Measurements from ENCODE around the gene ADIPOR2. TPM values are rescaled to one million over a fixed set of nuclear protein-coding genes. Genes with fewer than 3 reads are reported as not detected.

The ADIPOR2 gene
- total RNA-seq, 1 experiment from 2014 or later = 34.7 TPM

DNA sequence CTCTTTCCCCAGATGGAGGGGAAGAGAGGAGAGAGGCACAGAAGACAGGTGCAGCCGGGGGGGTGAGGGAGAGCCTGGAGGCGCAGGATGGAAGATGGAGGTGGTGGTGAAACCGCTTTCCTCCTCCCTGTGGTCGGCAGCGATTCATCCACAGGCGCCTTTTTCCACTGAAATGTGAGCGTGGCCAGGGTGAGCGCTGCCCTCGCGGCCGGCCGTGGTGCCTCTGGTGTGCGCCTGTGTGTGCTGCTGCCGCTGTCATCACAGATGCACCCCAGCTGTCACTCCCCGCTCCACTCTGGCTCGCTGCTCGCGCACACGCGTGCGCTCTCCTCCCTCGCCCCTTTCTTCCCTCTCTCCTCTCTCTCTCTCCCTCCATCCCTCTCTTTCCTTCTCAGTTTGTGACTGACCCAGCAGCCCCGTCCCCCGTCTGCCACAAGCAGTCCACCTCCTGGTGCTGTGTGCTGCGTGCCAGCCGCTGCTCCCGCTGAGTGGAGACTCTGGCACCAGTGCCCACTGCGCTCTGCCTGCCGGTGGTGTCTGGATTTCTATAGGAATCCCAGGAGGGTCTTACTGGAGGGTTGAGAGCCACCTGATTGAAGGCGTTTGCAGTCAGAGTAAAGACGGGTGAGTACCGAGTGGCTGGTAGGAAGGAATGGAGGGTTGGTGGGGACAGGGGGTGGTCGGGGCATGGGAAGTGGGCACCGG lies 129.5 kb downstream of the ADIPOR2 start, which contains the start of gene LRTM2:
Gene LRTM2, plus strand, starts transcription at position 375 of the 705 bp plus-strand sequence. CDS start 7,584 bp downstream, outside the sequence.
- H3K9ac ChIP-seq (ENCODE audit: low read length) = no peak within 1 kb of the TSS
- H3K9me3 ChIP-seq (ENCODE audit: low read length) = no peaks in the 10 kb centered on the region
- H3K4me1 ChIP-seq (ENCODE audit: low read length) = no peaks in the 10 kb centered on the region
- no peak for DNase-seq
- no peak within 1 kb of the TSS for H3K27ac ChIP-seq (ENCODE audit: low read length)
- H3K79me2 ChIP-seq (ENCODE audit: low read length) = no peaks in the 10 kb centered on the region
- H3K36me3 ChIP-seq (ENCODE audit: insufficient read depth, low read length) = no peaks in the 10 kb centered on the region
- no peaks in the 10 kb centered on the region for H4K20me1 ChIP-seq (ENCODE audit: insufficient read depth, low read depth, low read length)
- no peak within 1 kb of the TSS for H3K4me3 ChIP-seq (ENCODE audit: low read length)
- H3K4me2 ChIP-seq (ENCODE audit: low read depth, low read length, poor library complexity, severe bottlenecking) = no peak within 1 kb of the TSS
- no peaks in the 10 kb centered on the region for H3K9me2 ChIP-seq (replicated peaks; ENCODE audit: insufficient read depth, low read length)
- H3K27me3 ChIP-seq (ENCODE audit: low read length) = no peaks in the 10 kb centered on the region
- no peak within 1 kb of the TSS for H2AFZ ChIP-seq (ENCODE audit: low read length)

- Histone ChIP-seq H3K36me3 (ENCODE audit: insufficient read depth, low read length) (no peaks in the 10 kb centered on the region), H3K79me2 (ENCODE audit: low read length) (no peaks in the 10 kb centered on the region), H3K27me3 (ENCODE audit: low read length) (no peaks in the 10 kb centered on the region), H3K9ac (ENCODE audit: low read length) (no peak overlapping the region), H3K4me2 (ENCODE audit: low read depth, low read length, poor library complexity, severe bottlenecking) (no peak overlapping the region), H3K9me2 (replicated peaks; ENCODE audit: insufficient read depth, low read length) (no peaks in the 10 kb centered on the region), H3K4me3 (ENCODE audit: low read length) (no peak overlapping the region), H3K4me1 (ENCODE audit: low read length) (no peaks in the 10 kb centered on the region), H3K27ac (ENCODE audit: low read length) (no peak overlapping the region), H2AFZ (ENCODE audit: low read length) (no peak overlapping the region), H3K9me3 (ENCODE audit: low read length) (no peaks in the 10 kb centered on the region), H4K20me1 (ENCODE audit: insufficient read depth, low read depth, low read length) (no peaks in the 10 kb centered on the region)
- DNase-seq = no peak
These were observed 130.0 kb downstream of the ADIPOR2 start for GRCh38 chr12:1820896-1821291.

DNA sequence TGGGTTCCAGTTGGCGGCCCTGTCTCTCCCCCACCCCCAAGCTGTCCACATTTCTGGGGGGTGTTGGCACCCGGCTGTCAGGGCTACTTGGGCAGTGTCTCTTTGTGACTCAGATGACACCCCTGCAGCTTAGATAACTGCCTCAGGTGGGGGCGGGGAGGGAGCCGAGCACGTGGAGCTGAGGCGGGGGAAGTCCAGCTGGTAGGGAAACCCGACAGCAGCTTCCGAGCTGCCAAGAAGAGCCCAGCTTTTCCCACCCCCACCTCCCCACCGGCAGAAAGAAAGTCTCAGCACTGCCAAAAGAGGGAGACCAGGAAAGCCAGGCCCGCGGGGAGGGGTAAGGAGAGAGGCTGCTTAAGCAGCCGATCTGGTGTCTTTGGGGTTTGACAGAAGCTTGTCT lies 130.9 kb downstream of the ADIPOR2 start:
- Histone ChIP-seq H2AFZ (ENCODE audit: low read length) (no peak overlapping the region), H3K27ac (ENCODE audit: low read length) (no peak overlapping the region), H3K4me2 (ENCODE audit: low read depth, low read length, poor library complexity, severe bottlenecking) (no peak overlapping the region), H3K79me2 (ENCODE audit: low read length) (no peaks in the 10 kb centered on the region), H3K36me3 (ENCODE audit: insufficient read depth, low read length) (no peaks in the 10 kb centered on the region), H3K27me3 (ENCODE audit: low read length) (no peaks in the 10 kb centered on the region), H3K9me3 (ENCODE audit: low read length) (no peaks in the 10 kb centered on the region), H3K9ac (ENCODE audit: low read length) (no peak overlapping the region), H3K4me3 (ENCODE audit: low read length) (no peak overlapping the region), H4K20me1 (ENCODE audit: insufficient read depth, low read depth, low read length) (no peaks in the 10 kb centered on the region), H3K9me2 (replicated peaks; ENCODE audit: insufficient read depth, low read length) (no peaks in the 10 kb centered on the region), H3K4me1 (ENCODE audit: low read length) (no peaks in the 10 kb centered on the region)
- no peak for DNase-seq

DNA sequence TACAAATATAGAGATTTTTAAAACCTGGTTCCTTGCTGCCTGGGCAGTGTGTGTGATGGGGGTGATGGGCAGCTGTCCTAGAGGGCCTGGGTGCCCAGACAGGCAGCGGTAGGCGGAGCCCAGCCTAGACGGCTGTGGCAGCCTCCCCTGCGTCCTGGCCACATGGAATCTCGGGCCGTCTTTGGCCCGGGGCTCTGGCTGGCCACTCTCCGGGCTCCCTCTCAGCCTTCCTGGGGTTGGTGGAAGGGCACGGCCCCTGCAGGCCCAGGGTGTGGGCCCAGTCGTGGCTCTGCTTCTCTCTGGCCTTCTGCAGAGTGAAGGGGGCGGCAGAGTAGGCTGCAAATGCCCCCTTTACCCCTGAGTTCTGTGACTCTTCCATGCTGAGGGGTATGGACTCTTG lies 131.8 kb downstream of the ADIPOR2 start:
- Histone ChIP-seq H3K27ac (ENCODE audit: low read length) (no peak overlapping the region), H3K9ac (ENCODE audit: low read length) (no peak overlapping the region), H3K9me3 (ENCODE audit: low read length) (no peaks in the 10 kb centered on the region), H3K27me3 (ENCODE audit: low read length) (no peaks in the 10 kb centered on the region), H3K4me1 (ENCODE audit: low read length) (no peaks in the 10 kb centered on the region), H3K4me3 (ENCODE audit: low read length) (no peak overlapping the region), H3K79me2 (ENCODE audit: low read length) (no peaks in the 10 kb centered on the region), H3K36me3 (ENCODE audit: insufficient read depth, low read length) (no peaks in the 10 kb centered on the region), H4K20me1 (ENCODE audit: insufficient read depth, low read depth, low read length) (no peaks in the 10 kb centered on the region), H3K4me2 (ENCODE audit: low read depth, low read length, poor library complexity, severe bottlenecking) (no peak overlapping the region), H2AFZ (ENCODE audit: low read length) (no peak overlapping the region), H3K9me2 (replicated peaks; ENCODE audit: insufficient read depth, low read length) (no peaks in the 10 kb centered on the region)
- DNase-seq = no peak

DNA sequence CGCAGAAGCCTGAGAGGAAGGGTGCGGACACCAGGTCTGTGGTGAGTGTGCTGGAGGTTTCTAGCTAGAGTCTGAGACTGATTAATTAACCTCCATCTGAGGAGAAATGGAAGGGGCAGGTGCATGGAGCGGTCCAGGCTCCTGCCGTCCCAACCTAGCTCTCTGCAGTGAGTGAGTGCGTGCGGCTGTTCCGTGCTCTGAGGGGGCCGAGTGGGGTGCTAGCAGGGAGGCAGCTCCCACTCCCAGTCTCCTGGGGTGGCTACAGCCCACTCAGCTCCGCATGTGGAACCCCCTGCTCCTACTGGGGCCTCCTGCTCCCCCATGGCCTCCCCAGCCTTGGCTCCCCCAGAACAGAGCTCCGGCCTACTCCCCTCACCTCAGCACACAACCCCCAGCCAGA lies 132.4 kb downstream of the ADIPOR2 start:
- no peaks in the 10 kb centered on the region for H3K36me3 ChIP-seq (ENCODE audit: insufficient read depth, low read length)
- DNase-seq = no peak
- H4K20me1 ChIP-seq (ENCODE audit: insufficient read depth, low read depth, low read length) = no peaks in the 10 kb centered on the region
- no peaks in the 10 kb centered on the region for H3K9me2 ChIP-seq (replicated peaks; ENCODE audit: insufficient read depth, low read length)
- no peaks in the 10 kb centered on the region for H3K9me3 ChIP-seq (ENCODE audit: low read length)
- no peak overlapping the region for H3K27ac ChIP-seq (ENCODE audit: low read length)
- no peak overlapping the region for H3K4me3 ChIP-seq (ENCODE audit: low read length)
- no peak overlapping the region for H3K4me2 ChIP-seq (ENCODE audit: low read depth, low read length, poor library complexity, severe bottlenecking)
- H3K4me1 ChIP-seq (ENCODE audit: low read length) = no peaks in the 10 kb centered on the region
- H3K79me2 ChIP-seq (ENCODE audit: low read length) = no peaks in the 10 kb centered on the region
- H3K27me3 ChIP-seq (ENCODE audit: low read length) = no peaks in the 10 kb centered on the region
- no peak overlapping the region for H2AFZ ChIP-seq (ENCODE audit: low read length)
- no peak overlapping the region for H3K9ac ChIP-seq (ENCODE audit: low read length)

- Histone ChIP-seq H3K4me2 (ENCODE audit: low read depth, low read length, poor library complexity, severe bottlenecking) (no peak overlapping the region), H4K20me1 (ENCODE audit: insufficient read depth, low read depth, low read length) (no peaks in the 10 kb centered on the region), H3K36me3 (ENCODE audit: insufficient read depth, low read length) (no peaks in the 10 kb centered on the region), H3K9me3 (ENCODE audit: low read length) (no peaks in the 10 kb centered on the region), H3K9ac (ENCODE audit: low read length) (no peak overlapping the region), H3K27ac (ENCODE audit: low read length) (no peak overlapping the region), H3K79me2 (ENCODE audit: low read length) (no peaks in the 10 kb centered on the region), H3K27me3 (ENCODE audit: low read length) (no peaks in the 10 kb centered on the region), H3K9me2 (replicated peaks; ENCODE audit: insufficient read depth, low read length) (no peaks in the 10 kb centered on the region), H3K4me3 (ENCODE audit: low read length) (no peak overlapping the region), H3K4me1 (ENCODE audit: low read length) (no peaks in the 10 kb centered on the region), H2AFZ (ENCODE audit: low read length) (no peak overlapping the region)
- DNase-seq = no peak
These were observed 134.7 kb downstream of the ADIPOR2 start for GRCh38 chr12:1825382-1826102.

- Histone ChIP-seq H3K79me2 (ENCODE audit: low read length) (no peaks in the 10 kb centered on the region), H2AFZ (ENCODE audit: low read length) (no peak overlapping the region), H3K9me3 (ENCODE audit: low read length) (no peaks in the 10 kb centered on the region), H3K9me2 (replicated peaks; ENCODE audit: insufficient read depth, low read length) (no peaks in the 10 kb centered on the region), H3K4me1 (ENCODE audit: low read length) (no peaks in the 10 kb centered on the region), H3K36me3 (ENCODE audit: insufficient read depth, low read length) (no peaks in the 10 kb centered on the region), H3K27me3 (ENCODE audit: low read length) (no peaks in the 10 kb centered on the region), H3K27ac (ENCODE audit: low read length) (no peak overlapping the region), H3K4me3 (ENCODE audit: low read length) (no peak overlapping the region), H4K20me1 (ENCODE audit: insufficient read depth, low read depth, low read length) (no peaks in the 10 kb centered on the region), H3K9ac (ENCODE audit: low read length) (no peak overlapping the region), H3K4me2 (ENCODE audit: low read depth, low read length, poor library complexity, severe bottlenecking) (no peak overlapping the region)
- no peak for DNase-seq
These were observed 135.5 kb downstream of the ADIPOR2 start for GRCh38 chr12:1826401-1826800.

- Histone ChIP-seq H4K20me1 (ENCODE audit: insufficient read depth, low read depth, low read length) (no peaks in the 10 kb centered on the region), H3K4me1 (ENCODE audit: low read length) (no peaks in the 10 kb centered on the region), H3K9ac (ENCODE audit: low read length) (no peak overlapping the region), H3K27me3 (ENCODE audit: low read length) (no peaks in the 10 kb centered on the region), H3K79me2 (ENCODE audit: low read length) (no peaks in the 10 kb centered on the region), H3K36me3 (ENCODE audit: insufficient read depth, low read length) (no peaks in the 10 kb centered on the region), H3K9me2 (replicated peaks; ENCODE audit: insufficient read depth, low read length) (no peaks in the 10 kb centered on the region), H3K27ac (ENCODE audit: low read length) (no peak overlapping the region), H3K4me2 (ENCODE audit: low read depth, low read length, poor library complexity, severe bottlenecking) (no peak overlapping the region), H3K4me3 (ENCODE audit: low read length) (no peak overlapping the region), H3K9me3 (ENCODE audit: low read length) (no peaks in the 10 kb centered on the region), H2AFZ (ENCODE audit: low read length) (no peak overlapping the region)
- no peak for DNase-seq
These were observed 136.2 kb downstream of the ADIPOR2 start for GRCh38 chr12:1826867-1827705.

All from Karpas-422 (cell line).